ENCODE results near the gene GSTM3.

- TF ChIP-seq POLR2AphosphoS5 (IDR thresholded peaks at IDR 0.05; ENCODE audit: borderline replicate concordance, low read depth, low read length) (no peak), EZH2 (IDR thresholded peaks at IDR 0.05) (no peak)
Observed at GRCh38 chr1:109770331-109771095, 29.7 kb upstream of the GSTM3 start.

All from SK-N-MC (cell line).